LNCAP (cell line): ENCODE measurements around the gene CCDC177.

Experiments used
- CTCF ChIP-seq: fragments of 450-650 bp; IDR thresholded peaks from 2 replicates; pipeline ENCODE4 v1.5.1; 2017; ENCODE audit warnings: mild to moderate bottlenecking

The CCDC177 gene

DNA sequence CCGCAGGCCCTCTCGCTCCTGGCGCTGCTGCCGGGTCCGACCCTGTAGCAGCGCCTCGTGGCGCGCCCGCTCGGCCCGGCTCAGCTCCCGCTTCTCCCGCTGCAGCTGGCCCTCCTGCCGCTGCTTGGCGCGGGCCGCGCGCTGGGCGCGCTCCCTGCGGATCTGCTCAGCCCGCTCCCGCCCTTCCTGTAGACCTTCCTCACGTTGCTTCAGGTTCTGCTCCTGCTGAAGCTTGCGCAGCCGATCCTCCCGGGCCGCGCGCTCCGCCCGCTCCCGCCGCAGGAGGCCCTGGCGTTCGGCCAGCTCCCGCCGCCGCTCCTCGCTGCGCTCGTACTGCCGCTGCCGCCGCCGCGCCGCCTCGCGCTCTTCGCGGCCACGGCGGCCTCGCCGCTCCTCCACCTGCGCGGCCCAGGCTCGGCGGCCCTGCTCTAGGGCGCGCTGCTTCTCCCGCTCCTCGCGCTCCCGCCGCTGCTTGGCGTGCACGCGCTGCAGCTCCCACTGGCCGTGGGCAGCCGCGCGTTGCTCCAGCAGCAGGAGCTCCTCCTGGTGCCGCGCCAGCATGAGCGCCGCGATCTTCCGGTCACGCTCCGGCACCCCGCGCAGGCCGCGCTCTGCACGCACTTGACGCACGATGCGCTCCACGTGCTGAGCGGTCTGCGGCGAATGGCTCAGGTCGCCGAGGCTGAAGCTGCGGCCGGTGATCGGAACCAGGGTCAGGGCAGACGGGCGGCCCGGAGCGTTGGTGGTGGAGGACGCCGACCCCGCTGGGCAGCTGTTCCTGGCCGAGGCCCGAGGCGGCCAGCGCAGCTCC, 2.4 kb downstream of the CCDC177 start:
- TF ChIP-seq CTCF = no peak

DNA sequence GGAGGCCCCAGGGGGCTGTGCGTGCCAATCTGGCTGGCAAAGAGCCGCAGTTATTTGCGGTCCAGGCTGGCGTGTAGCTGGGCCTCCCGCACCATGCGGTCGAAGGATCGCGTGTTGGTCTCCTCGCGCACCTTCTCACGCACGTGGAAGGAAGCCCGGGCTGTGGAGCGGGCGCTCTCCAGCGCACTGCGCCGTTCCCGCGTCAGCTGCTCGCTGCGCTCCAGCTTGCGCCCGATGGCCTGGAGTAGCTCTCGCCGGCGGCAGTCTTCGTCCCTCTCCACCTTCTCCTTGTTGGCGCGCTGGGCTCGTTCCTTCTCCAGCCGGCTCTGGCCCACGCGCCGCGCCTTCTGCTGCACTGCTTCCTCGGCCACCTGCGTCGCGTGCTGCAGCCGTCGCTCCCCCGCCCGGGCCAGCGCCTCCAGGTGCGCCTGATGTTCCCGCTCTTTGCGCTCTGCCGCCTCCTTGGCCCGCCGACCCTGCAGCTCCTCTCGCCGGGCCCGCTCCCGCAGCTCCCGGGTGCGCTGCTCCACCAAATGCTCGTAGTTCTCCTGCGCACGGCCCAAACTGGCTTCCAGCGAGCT, 3.1 kb downstream of the CCDC177 start:
- TF ChIP-seq CTCF = no peak

DNA sequence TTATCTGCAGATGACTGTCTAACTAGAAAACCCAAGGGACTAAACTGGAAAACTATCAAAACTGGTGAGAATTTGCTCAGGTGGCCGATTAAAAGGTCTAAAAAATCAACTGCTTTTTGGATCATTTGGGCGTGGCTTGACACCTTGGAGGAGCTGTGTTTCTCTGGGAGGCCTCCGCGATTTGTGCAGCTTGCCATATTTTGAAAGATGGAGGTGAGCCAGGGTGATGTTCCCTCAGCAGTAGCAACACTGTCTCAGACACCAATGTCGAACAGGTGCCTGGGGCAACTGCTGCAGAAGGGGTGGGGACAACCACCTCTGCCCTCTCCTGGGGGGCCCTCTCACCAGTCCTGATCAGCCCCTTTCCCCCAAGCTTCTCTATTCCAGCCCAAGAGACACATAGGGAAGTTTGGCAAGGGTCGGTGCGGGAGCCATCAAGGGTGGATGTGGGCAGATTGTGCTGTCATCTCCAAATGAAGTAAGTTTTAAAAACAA, 3.8 kb downstream of the CCDC177 start:
- TF ChIP-seq CTCF = no peak

- TF ChIP-seq CTCF = no peak
These were observed 4.8 kb downstream of the CCDC177 start for GRCh38 chr14:69569859-69570258.

GRCh38 chr14:69567563-69567962, 7.1 kb downstream of the CCDC177 start:
- no peak for TF ChIP-seq CTCF

GRCh38 chr14:69561893-69562292, 12.8 kb downstream of the CCDC177 start:
- TF ChIP-seq CTCF = no peak

- TF ChIP-seq CTCF = no peak
These were observed 13.8 kb downstream of the CCDC177 start for GRCh38 chr14:69560826-69561225.
